ENCODE results near the gene EFEMP1.

The EFEMP1 gene

GRCh38 chr2:55923091-55923981 is at the start of gene EFEMP1:
TSS of gene EFEMP1 (minus strand) at chr2:55923782. CDS start at chr2:55922440, 1,342 bp downstream.
- DNase-seq: no peak

GRCh38 chr2:55970500-55970899 is 46.9 kb upstream of the EFEMP1 start:
- no peak for DNase-seq

GRCh38 chr2:55968941-55969340 is 45.4 kb upstream of the EFEMP1 start:
- no peak for DNase-seq

DNA sequence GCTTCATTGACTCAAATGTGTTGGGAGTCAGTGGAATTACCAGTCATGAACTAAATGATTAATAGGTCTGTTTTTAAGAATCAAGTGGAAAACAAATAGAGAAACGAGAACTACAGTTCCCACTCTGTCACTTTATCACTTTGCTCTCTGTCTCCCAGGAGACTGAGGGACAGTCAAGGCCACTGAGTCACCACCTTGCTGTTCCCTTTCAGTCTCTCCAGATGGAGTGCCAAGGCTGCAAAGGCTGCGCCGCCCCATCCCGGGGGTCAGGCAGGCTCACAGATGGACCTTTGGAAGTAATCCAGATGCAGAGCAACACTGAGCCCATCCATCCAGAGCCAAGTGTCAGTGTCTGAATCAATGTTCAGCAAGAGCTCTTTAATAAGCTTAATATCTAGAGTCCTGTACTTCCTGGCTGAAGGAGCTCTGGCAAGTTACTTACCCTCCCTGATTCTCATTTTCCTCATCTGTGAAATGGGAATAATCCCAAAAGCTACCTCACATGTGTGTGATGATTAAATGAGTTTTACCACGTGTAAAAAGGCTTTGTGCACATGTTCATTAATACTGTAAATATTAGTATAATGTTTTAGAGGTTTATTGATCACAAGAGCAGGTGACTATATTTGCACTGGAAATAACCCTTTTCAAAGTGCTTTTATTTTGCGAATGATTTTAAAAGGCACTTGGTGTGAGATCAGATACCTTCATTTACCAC is 43.0 kb upstream of the EFEMP1 start:
- DNase-seq: no peak

GRCh38 chr2:55965966-55966365 is 42.4 kb upstream of the EFEMP1 start:
- no peak for DNase-seq

DNA sequence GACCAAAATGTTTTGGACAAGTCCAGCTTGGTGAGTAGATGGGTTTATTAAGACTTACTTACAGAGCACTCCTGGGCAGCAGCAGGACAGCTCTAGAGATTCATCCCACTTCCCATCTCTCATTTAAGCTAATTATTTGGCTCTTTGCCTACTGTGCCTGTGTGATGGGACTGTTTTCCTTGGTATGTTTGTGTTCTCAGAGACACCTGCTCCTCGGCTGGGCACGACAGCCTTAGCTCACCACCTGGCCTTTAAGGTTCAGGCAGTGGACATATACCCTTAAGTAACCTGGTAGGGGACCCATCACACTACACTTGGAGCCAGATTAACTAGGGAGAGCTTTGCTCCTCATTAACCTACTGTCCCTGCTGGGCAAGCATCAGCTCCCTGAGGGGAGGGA is 41.7 kb upstream of the EFEMP1 start:
- no peak for DNase-seq

DNA sequence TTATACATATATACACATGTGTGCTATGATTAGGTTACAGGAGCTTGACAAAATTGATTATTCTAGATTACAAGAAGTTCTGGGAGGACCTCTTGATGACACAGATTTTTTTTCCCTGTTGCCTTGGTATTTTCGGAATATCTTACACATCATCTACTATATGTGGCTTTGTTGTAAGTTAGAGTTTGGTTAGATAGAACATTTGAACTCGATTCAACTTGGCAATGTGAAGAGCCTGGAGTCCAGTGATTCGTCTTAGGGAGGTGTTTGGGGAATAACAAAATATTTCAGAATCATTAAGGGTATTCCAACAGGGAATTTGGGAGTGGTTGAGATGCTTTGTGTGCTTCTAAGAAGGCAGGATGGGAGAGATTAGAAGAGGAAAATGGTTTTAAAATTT is 39.3 kb upstream of the EFEMP1 start:
- DNase-seq: no peak

GRCh38 chr2:55961318-55961911 is 37.8 kb upstream of the EFEMP1 start:
- DNase-seq: no peak

GRCh38 chr2:55958756-55959155 is 35.2 kb upstream of the EFEMP1 start:
- DNase-seq: no peak

GRCh38 chr2:55957142-55957541 is 33.6 kb upstream of the EFEMP1 start:
- DNase-seq: no peak

DNA sequence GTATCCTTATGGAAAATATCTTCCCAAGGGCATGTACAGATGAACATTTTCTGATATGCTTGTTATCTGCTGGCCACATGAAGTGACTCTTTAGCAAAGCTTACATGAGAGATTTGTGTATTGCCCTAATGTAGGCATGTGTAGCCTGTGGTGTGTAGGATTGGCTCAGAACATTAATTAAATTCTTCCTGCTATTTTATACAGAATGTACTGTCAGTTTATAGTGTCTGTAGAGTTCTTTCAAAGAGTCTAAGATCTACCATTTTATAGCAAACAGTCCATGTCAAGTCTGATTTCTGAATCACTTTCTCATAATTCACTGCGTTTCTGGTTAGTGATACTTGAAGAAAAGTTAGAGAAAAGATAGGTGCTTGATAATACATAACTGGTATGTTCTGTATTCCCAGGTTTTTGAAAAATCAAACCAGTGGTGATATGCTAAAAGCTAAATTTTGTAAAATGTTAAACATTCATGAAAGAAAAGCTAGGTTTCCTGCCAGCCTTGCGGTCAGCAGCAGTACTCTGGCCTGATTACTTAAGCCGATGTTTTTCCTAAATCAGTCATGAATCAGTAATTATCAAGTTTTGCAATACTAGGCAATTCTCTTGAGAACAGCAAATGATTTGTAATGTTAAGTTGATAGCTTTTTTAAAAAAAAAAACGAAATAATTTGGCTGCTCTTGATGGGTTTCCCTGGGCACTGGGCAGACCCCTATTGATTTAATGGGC is 30.9 kb upstream of the EFEMP1 start:
- DNase-seq: no peak

GRCh38 chr2:55952415-55952814 is 28.8 kb upstream of the EFEMP1 start:
- no peak for DNase-seq

GRCh38 chr2:55951533-55951932 is 28.0 kb upstream of the EFEMP1 start:
- no peak for DNase-seq

GRCh38 chr2:55949613-55950012 is 26.0 kb upstream of the EFEMP1 start:
- DNase-seq: no peak

DNA sequence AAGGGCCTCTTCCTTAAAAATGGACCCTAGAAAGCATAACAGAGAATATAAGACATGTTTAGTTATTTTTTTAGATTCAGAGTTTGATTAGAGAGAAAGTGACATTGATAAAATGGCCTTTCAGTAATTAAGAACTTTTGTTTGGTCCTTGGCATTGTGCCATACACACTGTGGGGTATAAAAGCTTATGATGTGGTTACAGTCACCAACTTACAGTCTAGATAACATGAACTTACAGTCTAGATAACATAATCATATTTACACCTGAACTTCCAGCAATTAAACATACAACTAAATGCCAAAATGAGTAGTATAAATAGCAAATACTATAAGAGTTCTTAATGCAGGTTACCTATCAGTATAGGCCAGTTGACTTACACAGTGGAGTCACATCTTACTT is 25.6 kb upstream of the EFEMP1 start:
- DNase-seq: no peak

- DNase-seq: no peak
These were observed 24.8 kb upstream of the EFEMP1 start for GRCh38 chr2:55948176-55948923.

GRCh38 chr2:55947752-55948151 is 24.2 kb upstream of the EFEMP1 start:
- DNase-seq: no peak

GRCh38 chr2:55946793-55947192 is 23.2 kb upstream of the EFEMP1 start:
- no peak for DNase-seq

- DNase-seq: no peak
These were observed 19.9 kb upstream of the EFEMP1 start for GRCh38 chr2:55943466-55943865.

DNA sequence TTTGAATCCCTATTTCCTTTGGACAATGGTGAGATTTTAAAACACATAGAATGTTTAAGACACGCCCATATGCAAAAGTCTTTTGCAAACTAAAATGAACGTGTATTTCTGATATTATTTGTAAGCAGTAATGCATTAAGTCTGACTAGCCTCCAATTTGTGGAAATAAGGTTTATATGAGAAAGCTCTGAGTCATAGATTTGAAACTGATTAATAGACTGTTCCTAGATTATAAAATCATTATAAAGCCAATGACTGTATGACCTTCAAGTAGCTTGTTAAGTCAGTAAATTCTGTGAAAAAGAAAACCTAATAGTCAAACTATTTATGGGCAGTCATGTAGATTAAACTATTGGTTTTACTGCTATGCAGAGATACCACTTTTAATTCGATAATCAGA is 12.8 kb upstream of the EFEMP1 start:
- no peak for DNase-seq

GRCh38 chr2:55934337-55934736 is 10.8 kb upstream of the EFEMP1 start:
- no peak for DNase-seq

- DNase-seq: no peak
These were observed 9.3 kb upstream of the EFEMP1 start for GRCh38 chr2:55932843-55933242.

Measured in activated CD4-positive, alpha-beta T cell treated with anti-CD3 and anti-CD28 coated beads for 4 hours (primary cell).